VCaP (cell line): ENCODE measurements around the gene SLC9A2.

Source experiments
- H3K27ac ChIP-seq: fragments of 450-650 bp; 2 replicates; pipeline ENCODE4 v1.5.1; 2017
- TF ChIP-seq, protein P1 (sequence below): fragments of 450-650 bp; conservative IDR thresholded peaks from 2 replicates; pipeline ENCODE4 v1.5.1; 2017; ENCODE audit warnings: mild to moderate bottlenecking, moderate library complexity

SLC9A2 gene

GRCh38 chr2:102588213-102588939 is 31.0 kb upstream of the SLC9A2 start:
- no peak overlapping the region for H3K27ac ChIP-seq
- TF ChIP-seq, protein P1, sequence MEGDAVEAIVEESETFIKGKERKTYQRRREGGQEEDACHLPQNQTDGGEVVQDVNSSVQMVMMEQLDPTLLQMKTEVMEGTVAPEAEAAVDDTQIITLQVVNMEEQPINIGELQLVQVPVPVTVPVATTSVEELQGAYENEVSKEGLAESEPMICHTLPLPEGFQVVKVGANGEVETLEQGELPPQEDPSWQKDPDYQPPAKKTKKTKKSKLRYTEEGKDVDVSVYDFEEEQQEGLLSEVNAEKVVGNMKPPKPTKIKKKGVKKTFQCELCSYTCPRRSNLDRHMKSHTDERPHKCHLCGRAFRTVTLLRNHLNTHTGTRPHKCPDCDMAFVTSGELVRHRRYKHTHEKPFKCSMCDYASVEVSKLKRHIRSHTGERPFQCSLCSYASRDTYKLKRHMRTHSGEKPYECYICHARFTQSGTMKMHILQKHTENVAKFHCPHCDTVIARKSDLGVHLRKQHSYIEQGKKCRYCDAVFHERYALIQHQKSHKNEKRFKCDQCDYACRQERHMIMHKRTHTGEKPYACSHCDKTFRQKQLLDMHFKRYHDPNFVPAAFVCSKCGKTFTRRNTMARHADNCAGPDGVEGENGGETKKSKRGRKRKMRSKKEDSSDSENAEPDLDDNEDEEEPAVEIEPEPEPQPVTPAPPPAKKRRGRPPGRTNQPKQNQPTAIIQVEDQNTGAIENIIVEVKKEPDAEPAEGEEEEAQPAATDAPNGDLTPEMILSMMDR, result no peak

DNA sequence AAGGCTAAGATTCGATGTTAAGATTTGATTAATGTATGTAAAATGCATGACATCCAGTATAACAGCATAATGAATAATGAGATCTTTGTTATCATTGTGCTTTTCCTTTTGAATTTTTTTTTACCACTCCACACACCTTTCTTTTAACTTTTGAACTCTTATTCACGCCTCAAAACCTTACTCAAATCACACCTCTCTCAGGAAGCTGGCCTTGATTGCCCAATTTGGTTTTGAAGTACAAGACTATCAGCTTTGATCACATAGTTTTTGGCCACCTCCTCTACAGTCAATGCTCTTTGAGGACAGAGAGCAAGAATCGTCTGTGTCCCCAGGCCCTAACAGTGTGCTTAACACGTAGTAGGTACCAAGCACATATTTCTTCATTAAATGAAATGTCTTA is 29.9 kb upstream of the SLC9A2 start:
- TF ChIP-seq, protein P1, result no peak
- no peak overlapping the region for H3K27ac ChIP-seq

- H3K27ac ChIP-seq, result peak overlapping the region; percentile 13
- TF ChIP-seq, protein P1, result no peak
Observed at GRCh38 chr2:102591491-102592045, 27.8 kb upstream of the SLC9A2 start.

- TF ChIP-seq, protein P1, result 0 out of 2 replicates have a peak, but pooled peaks have one; percentile 20
- H3K27ac ChIP-seq, result no peak overlapping the region
Observed at GRCh38 chr2:102592601-102593000, 26.8 kb upstream of the SLC9A2 start.

GRCh38 chr2:102593516-102593915 is 25.8 kb upstream of the SLC9A2 start:
- no peak overlapping the region for H3K27ac ChIP-seq
- TF ChIP-seq, protein P1, result no peak

- TF ChIP-seq, protein P1, result no peak
- no peak overlapping the region for H3K27ac ChIP-seq
Observed at GRCh38 chr2:102594445-102595016, 24.8 kb upstream of the SLC9A2 start.

DNA sequence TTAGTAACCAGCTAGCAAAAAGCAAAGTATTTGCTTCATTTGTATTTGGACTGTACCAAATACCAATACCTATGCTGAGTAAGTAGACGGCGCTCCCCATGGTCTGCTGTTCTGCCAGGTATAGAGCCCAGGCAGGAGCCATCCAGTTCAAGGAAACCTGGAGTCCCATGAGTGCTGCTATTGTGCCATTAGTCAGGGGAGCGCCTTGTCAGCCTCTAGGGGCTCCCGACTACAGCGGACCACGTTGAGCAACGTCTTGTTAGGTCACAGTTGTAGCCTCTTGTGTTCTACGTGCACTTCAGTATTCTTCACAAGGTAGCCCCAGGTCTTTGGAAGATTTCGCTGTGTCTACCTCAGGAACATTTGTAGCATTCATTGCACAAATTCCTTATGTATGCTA is 21.6 kb upstream of the SLC9A2 start:
- TF ChIP-seq, protein P1, result no peak
- no peak overlapping the region for H3K27ac ChIP-seq
